ENCODE data around the gene OR10AG1.

DNA sequence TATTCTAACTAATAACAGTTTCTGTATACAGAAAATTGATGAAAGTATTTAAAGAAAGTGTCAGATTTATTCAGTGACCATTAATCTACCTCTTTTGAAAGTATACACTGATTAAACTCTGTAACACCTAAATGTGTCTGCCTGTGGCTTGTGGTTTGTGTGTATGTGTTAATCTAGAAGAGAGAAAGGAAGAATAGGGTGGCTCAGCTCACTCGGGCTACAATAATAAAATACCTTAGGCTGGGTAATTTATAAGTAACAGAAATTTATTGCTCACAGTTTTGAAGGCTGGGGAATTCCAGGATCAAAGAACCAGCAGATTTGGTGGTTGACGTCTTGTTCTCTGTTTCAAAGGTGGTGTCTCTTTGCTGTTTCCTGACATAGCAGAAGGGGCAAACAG, 44.1 kb upstream of the OR10AG1 start:
- TF ChIP-seq, protein P1, sequence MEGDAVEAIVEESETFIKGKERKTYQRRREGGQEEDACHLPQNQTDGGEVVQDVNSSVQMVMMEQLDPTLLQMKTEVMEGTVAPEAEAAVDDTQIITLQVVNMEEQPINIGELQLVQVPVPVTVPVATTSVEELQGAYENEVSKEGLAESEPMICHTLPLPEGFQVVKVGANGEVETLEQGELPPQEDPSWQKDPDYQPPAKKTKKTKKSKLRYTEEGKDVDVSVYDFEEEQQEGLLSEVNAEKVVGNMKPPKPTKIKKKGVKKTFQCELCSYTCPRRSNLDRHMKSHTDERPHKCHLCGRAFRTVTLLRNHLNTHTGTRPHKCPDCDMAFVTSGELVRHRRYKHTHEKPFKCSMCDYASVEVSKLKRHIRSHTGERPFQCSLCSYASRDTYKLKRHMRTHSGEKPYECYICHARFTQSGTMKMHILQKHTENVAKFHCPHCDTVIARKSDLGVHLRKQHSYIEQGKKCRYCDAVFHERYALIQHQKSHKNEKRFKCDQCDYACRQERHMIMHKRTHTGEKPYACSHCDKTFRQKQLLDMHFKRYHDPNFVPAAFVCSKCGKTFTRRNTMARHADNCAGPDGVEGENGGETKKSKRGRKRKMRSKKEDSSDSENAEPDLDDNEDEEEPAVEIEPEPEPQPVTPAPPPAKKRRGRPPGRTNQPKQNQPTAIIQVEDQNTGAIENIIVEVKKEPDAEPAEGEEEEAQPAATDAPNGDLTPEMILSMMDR (IDR thresholded peaks at IDR 0.05) = no peak
- TF ChIP-seq POLR2A (IDR thresholded peaks at IDR 0.05) = no peak
